ENCODE results near the gene RTTN.

The RTTN gene

GRCh38 chr18:70149616-70150301 lies 55.7 kb downstream of the RTTN start:
- no peak overlapping the region for H3K9ac ChIP-seq (ENCODE audit: low read length)
- no peaks in the 10 kb centered on the region for H3K27me3 ChIP-seq (ENCODE audit: control insufficient read depth, insufficient read depth, low read length)
- no peak overlapping the region for H3K27ac ChIP-seq (ENCODE audit: low read depth, low read length)
- peaks cover 26% of the 10 kb centered on the region for H3K36me3 ChIP-seq (ENCODE audit: control insufficient read depth, insufficient read depth, low read length)
- no peak overlapping the region for H3K4me3 ChIP-seq (ENCODE audit: low read depth, low read length)
- H3K9me3 ChIP-seq (ENCODE audit: control insufficient read depth, insufficient read depth, low read depth, low read length), result no peaks in the 10 kb centered on the region
- no peaks in the 10 kb centered on the region for H3K4me1 ChIP-seq (ENCODE audit: control insufficient read depth, insufficient read depth, low read length)

DNA sequence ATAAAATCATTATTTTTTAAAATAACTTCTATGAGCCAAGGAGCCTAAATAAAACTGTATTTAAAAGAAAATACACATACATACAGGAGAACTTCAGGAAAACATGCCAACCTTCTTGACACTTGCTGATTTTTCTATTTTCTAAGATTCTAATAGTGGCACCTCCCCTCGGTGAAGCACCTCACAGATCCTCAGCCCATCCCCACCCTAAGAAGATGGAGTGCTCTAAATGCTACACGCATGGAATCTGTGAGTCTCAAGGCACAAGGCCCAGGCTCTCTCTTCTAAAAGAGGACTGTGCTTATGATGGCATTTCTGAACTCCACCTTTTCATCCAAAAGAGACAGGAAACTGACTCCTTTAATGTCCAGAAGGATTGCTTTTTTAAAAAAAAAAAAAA lies 56.3 kb downstream of the RTTN start:
- Histone ChIP-seq H3K9ac (ENCODE audit: low read length) (no peak overlapping the region), H3K36me3 (ENCODE audit: control insufficient read depth, insufficient read depth, low read length) (peaks cover 26% of the 10 kb centered on the region), H3K27me3 (ENCODE audit: control insufficient read depth, insufficient read depth, low read length) (no peaks in the 10 kb centered on the region)

DNA sequence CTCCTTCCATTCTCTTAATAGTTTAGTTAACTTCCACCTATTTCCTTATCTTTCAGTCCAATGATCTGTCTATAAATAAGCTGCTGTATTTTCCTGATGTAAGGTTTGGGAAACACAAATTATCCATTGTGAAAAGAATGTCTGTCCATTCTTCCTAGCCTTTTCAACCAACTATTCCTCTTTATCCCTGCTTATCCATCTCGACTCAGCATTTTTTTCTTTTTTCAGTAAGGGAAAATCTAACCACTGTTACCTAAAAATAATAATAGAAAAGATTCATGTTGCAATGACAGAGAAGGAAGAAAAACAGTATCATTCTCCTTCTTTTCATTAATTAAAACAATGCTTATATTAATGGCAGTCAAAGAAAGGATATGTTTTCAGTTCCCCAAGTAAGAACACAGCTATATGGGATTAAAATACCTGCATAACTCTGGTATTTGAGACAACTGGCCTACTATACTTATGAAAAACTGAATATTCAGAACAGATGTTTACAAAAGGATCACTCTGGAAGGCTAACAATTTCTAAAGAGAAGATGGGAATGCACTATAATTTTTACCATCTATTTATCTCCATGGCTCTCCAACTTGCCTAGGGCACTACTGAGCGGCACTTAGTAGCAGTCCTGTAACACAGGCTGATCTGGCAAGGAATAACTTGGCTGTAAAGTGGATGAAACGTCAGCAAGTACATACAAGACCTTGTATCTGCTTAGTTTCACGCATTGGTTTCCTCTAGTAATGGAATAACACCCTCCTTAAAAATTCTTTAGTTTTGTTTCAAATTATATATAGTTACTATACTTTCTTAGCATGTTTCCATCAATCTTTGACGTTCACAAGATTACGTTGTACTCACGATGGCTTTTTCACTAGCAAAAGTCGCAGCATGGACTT lies 57.2 kb downstream of the RTTN start:
- H3K27me3 ChIP-seq (ENCODE audit: control insufficient read depth, insufficient read depth, low read length), result no peaks in the 10 kb centered on the region
- H3K9me3 ChIP-seq (ENCODE audit: control insufficient read depth, insufficient read depth, low read depth, low read length), result no peaks in the 10 kb centered on the region
- no peak overlapping the region for H3K4me3 ChIP-seq (ENCODE audit: low read depth, low read length)
- H3K36me3 ChIP-seq (ENCODE audit: control insufficient read depth, insufficient read depth, low read length), result peaks cover 27% of the 10 kb centered on the region
- no peak overlapping the region; the same call in 1 of the 2 replicates for H3K27ac ChIP-seq (ENCODE audit: low read depth, low read length)
- no peak overlapping the region for H3K9ac ChIP-seq (ENCODE audit: low read length)
- no peaks in the 10 kb centered on the region for H3K4me1 ChIP-seq (ENCODE audit: control insufficient read depth, insufficient read depth, low read length)

More for the DNA sequence above, 56.3 kb downstream of the RTTN start:
- no peaks in the 10 kb centered on the region for H3K9me3 ChIP-seq (ENCODE audit: control insufficient read depth, insufficient read depth, low read depth, low read length)
- H3K27ac ChIP-seq (ENCODE audit: low read depth, low read length), result no peak overlapping the region
- no peaks in the 10 kb centered on the region for H3K4me1 ChIP-seq (ENCODE audit: control insufficient read depth, insufficient read depth, low read length)
- H3K4me3 ChIP-seq (ENCODE audit: low read depth, low read length), result no peak overlapping the region

DNA sequence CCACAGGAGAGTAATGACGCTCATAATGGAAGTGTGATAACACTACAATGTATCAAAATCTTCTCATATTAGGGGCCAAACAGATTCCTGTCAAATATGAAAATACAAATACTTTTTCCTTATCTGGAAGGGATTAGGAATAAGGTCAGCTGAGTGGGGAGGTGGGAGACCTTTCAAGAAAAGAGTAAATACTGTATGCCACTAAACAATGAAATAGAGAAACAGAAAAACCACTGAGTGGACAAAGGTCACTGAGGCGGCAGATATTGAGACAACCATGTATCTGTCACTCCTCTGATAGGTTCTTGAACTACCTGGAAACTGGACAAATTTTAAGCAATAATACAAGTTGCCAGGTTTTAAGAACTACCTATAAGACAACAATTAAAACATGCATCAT lies 59.3 kb downstream of the RTTN start:
- Histone ChIP-seq H3K9me3 (ENCODE audit: control insufficient read depth, insufficient read depth, low read depth, low read length) (no peaks in the 10 kb centered on the region), H3K9ac (ENCODE audit: low read length) (no peak overlapping the region), H3K4me1 (ENCODE audit: control insufficient read depth, insufficient read depth, low read length) (no peaks in the 10 kb centered on the region), H3K27ac (ENCODE audit: low read depth, low read length) (no peak overlapping the region), H3K36me3 (ENCODE audit: control insufficient read depth, insufficient read depth, low read length) (peaks cover 29% of the 10 kb centered on the region), H3K27me3 (ENCODE audit: control insufficient read depth, insufficient read depth, low read length) (no peaks in the 10 kb centered on the region), H3K4me3 (ENCODE audit: low read depth, low read length) (no peak overlapping the region)

- Histone ChIP-seq H3K36me3 (ENCODE audit: control insufficient read depth, insufficient read depth, low read length) (peaks cover 9% of the 10 kb centered on the region), H3K27me3 (ENCODE audit: control insufficient read depth, insufficient read depth, low read length) (no peaks in the 10 kb centered on the region), H3K9me3 (ENCODE audit: control insufficient read depth, insufficient read depth, low read depth, low read length) (no peaks in the 10 kb centered on the region), H3K4me3 (ENCODE audit: low read depth, low read length) (no peak overlapping the region), H3K9ac (ENCODE audit: low read length) (no peak overlapping the region), H3K27ac (ENCODE audit: low read depth, low read length) (no peak overlapping the region), H3K4me1 (ENCODE audit: control insufficient read depth, insufficient read depth, low read length) (no peaks in the 10 kb centered on the region)
These were observed 63.5 kb downstream of the RTTN start for GRCh38 chr18:70142001-70142400.

DNA sequence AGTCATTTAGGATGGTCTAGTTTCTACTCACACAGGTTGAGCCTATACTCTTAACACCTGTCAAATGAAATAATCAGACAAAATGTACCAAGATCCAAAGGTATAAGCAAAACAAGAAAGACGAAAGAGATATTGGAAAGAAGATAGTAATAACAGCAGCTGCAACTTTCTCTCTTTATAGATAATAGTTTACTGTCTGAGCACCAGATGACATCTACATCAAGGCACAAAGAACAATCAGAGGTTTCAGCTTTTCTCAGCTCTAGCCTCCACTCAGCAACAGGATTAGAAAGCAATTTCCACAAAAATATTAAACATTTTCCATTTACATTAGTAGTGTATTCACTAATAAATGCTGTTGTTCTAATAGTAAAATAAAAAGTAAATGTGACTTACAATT lies 66.3 kb downstream of the RTTN start:
- no peaks in the 10 kb centered on the region for H3K9me3 ChIP-seq (ENCODE audit: control insufficient read depth, insufficient read depth, low read depth, low read length)
- peaks cover 7% of the 10 kb centered on the region for H3K36me3 ChIP-seq (ENCODE audit: control insufficient read depth, insufficient read depth, low read length)
- H3K27me3 ChIP-seq (ENCODE audit: control insufficient read depth, insufficient read depth, low read length), result no peaks in the 10 kb centered on the region
- no peaks in the 10 kb centered on the region for H3K4me1 ChIP-seq (ENCODE audit: control insufficient read depth, insufficient read depth, low read length)
- H3K4me3 ChIP-seq (ENCODE audit: low read depth, low read length), result no peak overlapping the region
- no peak overlapping the region for H3K9ac ChIP-seq (ENCODE audit: low read length)
- no peak overlapping the region for H3K27ac ChIP-seq (ENCODE audit: low read depth, low read length)

GRCh38 chr18:70135604-70136003 lies 69.9 kb downstream of the RTTN start:
- Histone ChIP-seq H3K4me1 (ENCODE audit: control insufficient read depth, insufficient read depth, low read length) (no peaks in the 10 kb centered on the region), H3K9me3 (ENCODE audit: control insufficient read depth, insufficient read depth, low read depth, low read length) (no peaks in the 10 kb centered on the region), H3K36me3 (ENCODE audit: control insufficient read depth, insufficient read depth, low read length) (peaks cover 4% of the 10 kb centered on the region; the same call in 1 of the 2 replicates), H3K27ac (ENCODE audit: low read depth, low read length) (no peak overlapping the region), H3K4me3 (ENCODE audit: low read depth, low read length) (no peak overlapping the region), H3K9ac (ENCODE audit: low read length) (no peak overlapping the region), H3K27me3 (ENCODE audit: control insufficient read depth, insufficient read depth, low read length) (no peaks in the 10 kb centered on the region)

- H3K36me3 ChIP-seq (ENCODE audit: control insufficient read depth, insufficient read depth, low read length), result peaks cover 4% of the 10 kb centered on the region; the same call in 1 of the 2 replicates
- no peak overlapping the region for H3K4me3 ChIP-seq (ENCODE audit: low read depth, low read length)
- H3K4me1 ChIP-seq (ENCODE audit: control insufficient read depth, insufficient read depth, low read length), result no peaks in the 10 kb centered on the region
- no peaks in the 10 kb centered on the region for H3K9me3 ChIP-seq (ENCODE audit: control insufficient read depth, insufficient read depth, low read depth, low read length)
- H3K27ac ChIP-seq (ENCODE audit: low read depth, low read length), result no peak overlapping the region
- H3K27me3 ChIP-seq (ENCODE audit: control insufficient read depth, insufficient read depth, low read length), result no peaks in the 10 kb centered on the region
- H3K9ac ChIP-seq (ENCODE audit: low read length), result no peak overlapping the region
These were observed 72.5 kb downstream of the RTTN start for GRCh38 chr18:70132999-70133398.

DNA sequence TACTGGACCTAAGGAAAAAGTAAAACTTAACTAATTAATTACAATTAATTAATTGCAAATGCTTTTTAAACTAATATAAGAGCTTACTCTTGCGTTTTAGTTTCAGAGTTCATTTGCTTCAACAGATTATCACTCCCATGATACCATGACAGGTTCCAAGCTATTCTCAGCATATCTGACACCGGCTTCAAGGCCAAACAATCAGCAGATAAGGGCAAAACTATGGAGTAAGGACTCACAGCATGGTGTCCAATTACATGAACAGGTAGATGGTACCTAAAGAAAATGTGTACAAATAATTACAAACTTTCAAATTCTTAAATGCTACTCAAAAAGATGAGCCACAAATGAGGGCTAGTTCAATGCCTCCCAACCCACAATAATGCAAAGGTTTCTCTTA lies 77.2 kb downstream of the RTTN start:
- Histone ChIP-seq H3K4me1 (ENCODE audit: control insufficient read depth, insufficient read depth, low read length) (no peaks in the 10 kb centered on the region), H3K27me3 (ENCODE audit: control insufficient read depth, insufficient read depth, low read length) (no peaks in the 10 kb centered on the region), H3K9ac (ENCODE audit: low read length) (no peak overlapping the region), H3K4me3 (ENCODE audit: low read depth, low read length) (no peak overlapping the region), H3K36me3 (ENCODE audit: control insufficient read depth, insufficient read depth, low read length) (peaks cover 8% of the 10 kb centered on the region), H3K27ac (ENCODE audit: low read depth, low read length) (no peak overlapping the region), H3K9me3 (ENCODE audit: control insufficient read depth, insufficient read depth, low read depth, low read length) (no peaks in the 10 kb centered on the region)

GRCh38 chr18:70127359-70127758 lies 78.1 kb downstream of the RTTN start:
- H3K9ac ChIP-seq (ENCODE audit: low read length), result no peak overlapping the region
- H3K27me3 ChIP-seq (ENCODE audit: control insufficient read depth, insufficient read depth, low read length), result no peaks in the 10 kb centered on the region
- H3K4me1 ChIP-seq (ENCODE audit: control insufficient read depth, insufficient read depth, low read length), result no peaks in the 10 kb centered on the region
- H3K36me3 ChIP-seq (ENCODE audit: control insufficient read depth, insufficient read depth, low read length), result peaks cover 8% of the 10 kb centered on the region
- no peaks in the 10 kb centered on the region for H3K9me3 ChIP-seq (ENCODE audit: control insufficient read depth, insufficient read depth, low read depth, low read length)
- no peak overlapping the region for H3K27ac ChIP-seq (ENCODE audit: low read depth, low read length)
- H3K4me3 ChIP-seq (ENCODE audit: low read depth, low read length), result no peak overlapping the region

- Histone ChIP-seq H3K4me1 (ENCODE audit: control insufficient read depth, insufficient read depth, low read length) (no peaks in the 10 kb centered on the region), H3K27ac (ENCODE audit: low read depth, low read length) (no peak overlapping the region), H3K36me3 (ENCODE audit: control insufficient read depth, insufficient read depth, low read length) (peaks cover 8% of the 10 kb centered on the region), H3K27me3 (ENCODE audit: control insufficient read depth, insufficient read depth, low read length) (no peaks in the 10 kb centered on the region), H3K4me3 (ENCODE audit: low read depth, low read length) (no peak overlapping the region), H3K9ac (ENCODE audit: low read length) (no peak overlapping the region), H3K9me3 (ENCODE audit: control insufficient read depth, insufficient read depth, low read depth, low read length) (no peaks in the 10 kb centered on the region)
These were observed 78.7 kb downstream of the RTTN start for GRCh38 chr18:70126832-70127231.
